Measurements from ENCODE around the gene ZBTB7B.

The ZBTB7B gene

DNA sequence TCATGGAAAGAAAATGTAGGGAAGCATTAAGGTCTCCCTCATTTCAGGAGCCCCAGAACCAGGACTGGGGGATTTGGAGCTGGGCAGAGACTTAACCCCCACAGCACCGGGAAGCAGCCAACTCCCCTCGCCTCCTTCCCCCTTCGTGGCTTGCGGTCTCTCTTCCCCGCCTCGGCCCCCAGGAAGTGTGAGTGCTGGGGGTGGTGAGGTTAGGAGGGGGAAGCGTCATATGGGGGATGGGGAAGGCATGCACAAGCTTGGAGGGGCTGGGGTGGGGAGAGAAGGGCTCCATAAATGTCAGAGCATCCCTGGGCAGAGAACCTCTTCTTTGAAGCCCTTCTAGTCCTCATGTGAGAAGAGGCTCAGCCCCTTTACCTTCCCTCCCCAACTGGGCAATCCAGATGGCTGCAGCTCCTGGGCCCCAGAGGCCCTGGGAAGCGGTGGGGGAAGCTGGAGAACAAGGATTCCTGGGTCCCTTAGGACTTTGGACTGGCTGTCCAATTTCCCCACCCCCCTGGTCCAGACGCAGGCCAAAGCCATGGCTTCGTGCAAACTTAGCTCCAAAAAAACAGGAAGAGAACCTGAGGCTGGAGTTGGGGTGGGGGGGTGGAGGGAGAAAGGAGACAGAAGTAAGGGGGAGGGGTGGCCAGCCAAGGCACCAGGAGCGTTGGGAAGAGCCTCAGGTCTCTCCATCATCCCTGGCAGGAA is 7.8 kb downstream of the ZBTB7B start:
- TF ChIP-seq, protein P1, sequence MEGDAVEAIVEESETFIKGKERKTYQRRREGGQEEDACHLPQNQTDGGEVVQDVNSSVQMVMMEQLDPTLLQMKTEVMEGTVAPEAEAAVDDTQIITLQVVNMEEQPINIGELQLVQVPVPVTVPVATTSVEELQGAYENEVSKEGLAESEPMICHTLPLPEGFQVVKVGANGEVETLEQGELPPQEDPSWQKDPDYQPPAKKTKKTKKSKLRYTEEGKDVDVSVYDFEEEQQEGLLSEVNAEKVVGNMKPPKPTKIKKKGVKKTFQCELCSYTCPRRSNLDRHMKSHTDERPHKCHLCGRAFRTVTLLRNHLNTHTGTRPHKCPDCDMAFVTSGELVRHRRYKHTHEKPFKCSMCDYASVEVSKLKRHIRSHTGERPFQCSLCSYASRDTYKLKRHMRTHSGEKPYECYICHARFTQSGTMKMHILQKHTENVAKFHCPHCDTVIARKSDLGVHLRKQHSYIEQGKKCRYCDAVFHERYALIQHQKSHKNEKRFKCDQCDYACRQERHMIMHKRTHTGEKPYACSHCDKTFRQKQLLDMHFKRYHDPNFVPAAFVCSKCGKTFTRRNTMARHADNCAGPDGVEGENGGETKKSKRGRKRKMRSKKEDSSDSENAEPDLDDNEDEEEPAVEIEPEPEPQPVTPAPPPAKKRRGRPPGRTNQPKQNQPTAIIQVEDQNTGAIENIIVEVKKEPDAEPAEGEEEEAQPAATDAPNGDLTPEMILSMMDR (IDR thresholded peaks at IDR 0.05; ENCODE audit: control insufficient read depth, extremely low read depth, insufficient read depth): no peak

DNA sequence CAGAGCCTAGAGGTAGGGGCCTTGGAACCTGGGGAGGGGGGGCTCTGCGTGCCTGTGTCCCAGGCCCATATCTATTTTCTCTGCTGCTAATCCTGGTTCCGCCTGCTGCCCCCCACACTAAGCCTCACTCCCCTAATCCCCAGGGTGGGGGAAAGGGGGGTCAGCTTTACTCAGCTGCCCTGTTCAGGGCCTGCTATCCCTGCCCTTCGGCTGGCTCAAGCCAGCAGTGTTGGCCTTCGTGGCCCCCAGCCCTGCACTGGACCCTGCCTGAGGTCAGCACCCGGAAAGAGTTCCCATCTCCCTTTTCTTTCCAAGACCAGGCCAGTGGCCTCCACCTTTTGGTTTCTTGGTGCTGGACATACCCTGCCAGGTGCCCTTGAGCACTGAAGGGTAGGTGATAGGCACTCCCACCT is 8.4 kb downstream of the ZBTB7B start:
- DNase-seq (ENCODE audit: low read depth): no peak
- TF ChIP-seq, protein P1 (IDR thresholded peaks at IDR 0.05; ENCODE audit: control insufficient read depth, extremely low read depth, insufficient read depth): no peak
- H3K4me3 ChIP-seq (ENCODE audit: low read depth, low read length): no peak overlapping the region

More for the DNA sequence above, 7.8 kb downstream of the ZBTB7B start:
- H3K4me3 ChIP-seq (ENCODE audit: low read depth, low read length): no peak overlapping the region
- DNase-seq (ENCODE audit: low read depth): no peak

DNA sequence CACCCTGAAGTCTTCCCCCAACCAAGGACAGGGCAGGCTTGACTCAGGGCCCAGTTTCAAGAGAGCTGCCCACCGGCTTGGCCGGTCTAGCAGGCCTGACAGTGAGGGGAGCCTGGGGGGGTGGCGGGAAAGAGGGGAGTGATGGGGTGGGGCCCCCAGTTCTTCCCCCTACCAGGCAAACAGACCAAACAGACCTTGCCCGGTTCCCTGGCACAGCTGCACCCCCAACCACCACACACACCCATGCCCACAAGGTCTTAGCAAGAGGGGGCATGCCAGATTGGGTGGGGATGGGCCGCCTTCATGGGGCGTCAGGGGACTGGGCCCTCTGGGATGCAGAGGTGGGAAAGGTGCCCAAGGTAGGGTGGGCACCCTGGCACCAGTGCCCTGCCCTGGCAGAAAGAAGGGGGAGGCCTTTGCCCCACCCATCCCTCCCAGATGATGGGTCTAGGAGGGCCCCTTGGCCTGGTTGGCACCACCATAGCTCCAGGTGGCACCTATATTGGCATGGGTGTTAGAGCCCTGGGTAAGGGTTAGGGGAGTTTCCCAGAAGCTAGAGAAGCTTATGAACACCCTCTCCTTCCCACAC is 8.9 kb downstream of the ZBTB7B start:
- DNase-seq (ENCODE audit: low read depth): no peak
- TF ChIP-seq, protein P1 (IDR thresholded peaks at IDR 0.05; ENCODE audit: control insufficient read depth, extremely low read depth, insufficient read depth): no peak
- H3K4me3 ChIP-seq (ENCODE audit: low read depth, low read length): no peak overlapping the region

DNA sequence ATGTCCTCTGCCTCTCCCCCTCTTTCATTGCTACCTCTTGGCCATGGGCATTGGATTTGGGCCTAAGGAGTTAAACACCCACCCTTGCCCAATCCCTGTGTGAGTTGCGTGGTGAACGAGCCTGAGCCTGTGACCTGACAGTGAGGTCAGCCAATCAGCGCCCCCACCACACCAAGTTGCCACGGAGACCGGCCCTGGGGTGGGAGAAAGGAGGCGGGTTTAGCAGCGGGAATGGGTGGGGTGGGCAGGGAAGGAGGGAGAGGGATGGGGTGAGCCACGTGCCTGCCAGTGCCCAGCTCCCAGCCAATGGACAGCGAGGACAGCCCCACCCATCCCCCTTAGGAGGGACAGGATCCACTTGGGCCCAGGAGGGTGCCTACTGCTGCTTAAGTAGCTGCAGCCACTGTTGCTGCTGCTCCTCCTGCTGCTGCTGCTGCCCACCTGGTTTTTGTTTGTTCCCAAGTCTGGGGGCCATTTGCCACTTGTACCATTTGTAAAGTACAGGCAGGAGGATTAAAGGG is 9.5 kb downstream of the ZBTB7B start:
- DNase-seq (ENCODE audit: low read depth): no peak
- TF ChIP-seq, protein P1 (IDR thresholded peaks at IDR 0.05; ENCODE audit: control insufficient read depth, extremely low read depth, insufficient read depth): no peak
- H3K4me3 ChIP-seq (ENCODE audit: low read depth, low read length): no peak overlapping the region

DNA sequence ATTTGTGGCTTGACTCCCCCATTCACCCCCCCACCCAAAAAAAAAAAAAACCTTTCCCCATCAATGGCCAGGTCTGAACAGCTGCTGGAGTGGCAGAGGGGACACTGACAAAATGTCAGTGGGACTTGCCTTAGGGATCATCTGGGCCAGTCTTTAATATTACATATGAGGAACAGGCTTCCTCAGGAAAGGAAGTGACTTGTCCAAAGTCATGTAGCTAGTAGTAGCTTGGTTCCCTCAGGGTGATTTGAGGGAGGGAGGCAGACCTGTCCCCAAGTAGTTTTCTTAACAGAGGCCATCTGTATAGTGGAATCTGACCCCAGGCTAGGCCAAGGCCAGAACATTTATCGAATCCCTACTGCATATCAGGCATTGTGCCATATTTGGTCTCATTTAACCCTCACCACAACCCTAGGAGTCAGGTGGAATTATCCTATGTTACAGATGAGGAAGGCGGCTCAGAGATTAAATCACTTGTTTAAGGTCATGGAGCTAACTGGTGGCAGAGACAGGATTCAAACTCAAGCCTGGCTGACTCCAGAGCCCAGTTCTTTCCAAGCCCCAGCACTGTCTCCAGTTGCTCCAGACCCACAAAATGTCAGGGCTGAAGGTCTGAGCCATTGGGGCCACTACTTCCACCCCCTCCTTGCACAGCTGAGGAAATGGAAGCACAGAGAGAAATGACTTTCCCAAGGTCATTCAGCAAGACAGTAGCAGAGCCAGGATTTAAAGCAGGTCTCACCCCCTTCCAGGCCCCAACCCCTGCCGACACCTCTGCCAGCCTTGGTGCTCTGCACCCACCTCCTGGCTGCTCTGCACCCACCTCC is 10.4 kb downstream of the ZBTB7B start:
- TF ChIP-seq, protein P1 (IDR thresholded peaks at IDR 0.05; ENCODE audit: control insufficient read depth, extremely low read depth, insufficient read depth): no peak
- DNase-seq (ENCODE audit: low read depth): no peak
- no peak overlapping the region for H3K4me3 ChIP-seq (ENCODE audit: low read depth, low read length)

DNA sequence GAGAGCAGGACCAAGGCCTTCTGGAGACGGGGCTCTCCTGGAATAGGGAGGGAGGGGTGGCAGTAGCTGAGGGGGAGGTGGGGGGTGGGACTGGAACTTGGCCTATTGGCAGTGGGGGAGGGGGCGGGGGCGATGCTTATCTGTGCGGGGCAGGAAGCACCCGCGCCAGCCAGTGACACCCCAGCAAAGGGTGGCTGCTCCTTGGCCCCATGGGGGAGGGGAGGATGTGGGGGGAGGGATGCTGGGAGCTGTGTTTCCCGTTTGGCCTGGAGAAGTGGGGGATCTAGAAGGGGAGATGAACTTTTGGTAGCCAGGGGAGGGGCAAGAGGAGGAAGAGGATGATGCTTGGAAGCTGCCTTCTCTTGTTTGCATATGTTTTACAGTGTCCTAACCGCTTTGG is 11.0 kb downstream of the ZBTB7B start:
- H3K4me3 ChIP-seq (ENCODE audit: low read depth, low read length): no peak overlapping the region
- TF ChIP-seq, protein P1 (IDR thresholded peaks at IDR 0.05; ENCODE audit: control insufficient read depth, extremely low read depth, insufficient read depth): no peak
- DNase-seq (ENCODE audit: low read depth): no peak

All from LNCaP clone FGC (cell line).